ENCODE results near the gene NPPB. TPM values are rescaled to one million over a fixed set of nuclear protein-coding genes. Genes with fewer than 3 reads are reported as not detected.

The NPPB gene
- total and polyA plus RNA-seq, 9 of the 15 experiments (the other 6 are each of a cell fraction or from before 2014, with no cell fraction given): not detected

DNA sequence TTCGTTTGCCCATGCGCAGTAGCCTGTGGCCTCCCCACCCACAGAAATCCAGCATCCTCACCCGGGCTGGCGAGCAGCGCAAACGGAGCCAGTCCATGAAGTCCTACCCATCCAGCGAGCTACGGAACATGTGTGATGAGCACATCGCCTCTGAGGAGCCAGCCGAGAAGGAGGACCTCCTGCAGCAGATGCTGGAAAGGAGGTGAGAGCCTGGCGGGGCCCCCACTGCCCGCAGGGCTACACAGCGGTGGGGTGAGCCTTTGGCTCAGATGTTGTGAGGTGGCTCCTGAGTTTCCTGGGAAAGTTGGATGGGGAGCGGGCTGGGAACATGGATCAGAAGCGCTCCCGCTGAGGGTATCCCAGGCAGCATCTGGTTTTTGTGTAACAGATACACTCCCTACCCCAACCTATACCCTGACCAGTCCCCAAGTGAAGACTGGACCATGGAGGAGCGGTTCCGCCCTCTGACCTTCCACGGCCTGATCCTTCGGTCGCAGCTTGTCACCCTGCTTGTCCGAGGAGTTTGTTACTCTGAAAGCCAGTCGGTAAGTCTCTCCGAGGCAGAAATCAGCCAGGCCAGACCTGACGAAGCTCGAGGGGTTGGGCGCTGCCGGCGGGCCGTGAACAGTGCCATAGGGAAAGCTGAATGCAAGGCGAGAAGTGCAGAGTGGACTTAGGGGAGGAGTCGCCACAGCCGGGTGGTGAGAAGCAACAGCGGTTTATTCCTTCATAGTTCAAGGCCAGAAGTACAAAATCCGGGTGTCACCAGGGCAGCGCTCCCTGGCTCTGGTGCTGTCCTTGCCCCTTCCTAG lies 21.6 kb downstream of the NPPB start:
- Histone ChIP-seq H3K4me2 (ENCODE audit: insufficient read depth, low read length) (no peak overlapping the region), H3K27me3 (ENCODE audit: control insufficient read depth in 2 of 2, insufficient read depth in 2 of 2, low read length in 2 of 2) (no peaks in the 10 kb centered on the region), H2AFZ (ENCODE audit: low read depth, low read length) (no peak overlapping the region), H4K20me1 (replicated peaks; ENCODE audit: control insufficient read depth, insufficient read depth, low read length) (no peaks in the 10 kb centered on the region), H3K79me2 (ENCODE audit: control insufficient read depth, insufficient read depth, low read length) (no peaks in the 10 kb centered on the region), H3K36me3 (ENCODE audit: control insufficient read depth, insufficient read depth, low read length) (peaks cover 97% of the 10 kb centered on the region), H3K9ac (ENCODE audit: insufficient read depth in 1 of 2, low read depth in 2 of 2, low read length in 2 of 2) (peak overlapping the region in 1 of 2 experiments; percentile 18; a peak in 1 of 4 replicates), H3K9me3 (replicated peaks; ENCODE audit: control insufficient read depth, insufficient read depth, low read depth, low read length) (no peaks in the 10 kb centered on the region), H3K4me3 (no peak overlapping the region), H3K9me1 (ENCODE audit: control insufficient read depth, insufficient read depth, low read length) (no peaks in the 10 kb centered on the region), H3K27ac (ENCODE audit: extremely low read depth, low read depth, low read length) (no peak overlapping the region), H3K4me1 (replicated peaks in 1 of 2; ENCODE audit: control insufficient read depth in 2 of 2, insufficient read depth in 2 of 2, low read length in 2 of 2) (peaks cover 22 to 35% of the 10 kb centered on the region in 2 experiments)
- CTCF ChIA-PET (ENCODE audit: low intra/inter-chr PET ratio): interaction anchor here (4.7 kb wide), 1 partner anchor 57 kb away, joined by 93 read pairs; no protein-coding TSS in a partner anchor
- WGBS (ENCODE audit: insufficient coverage, low coverage, missing lambda C conversion rate): 88% methylated on average over 34 of the region's 36 CpGs
- BruUV-seq (replicated peaks): no TSS peak
- intact Hi-C loops (cut with micrococcal nuclease) (no loop called here), in situ Hi-C loops (cut with MboI) (no loop called here)
- POLR2A ChIA-PET: interaction anchor here (0.7 to 14.0 kb wide), 6 partner anchors 9 to 72 kb away, joined by 3 to 304 read pairs (median 4); no protein-coding TSS in a partner anchor
- no peak for DNase-seq (ENCODE audit: extremely low read depth in 1 of 4, low spot score in 3 of 4)
- TF ChIP-seq POLR2G (IDR thresholded peaks at IDR 0.05; ENCODE audit: low read depth, low read length) (0 out of 2 replicates have a peak, but pooled peaks have one; percentile 31), TEAD2 (tag; IDR thresholded peaks at IDR 0.05) (no peak), RBFOX2 (IDR thresholded peaks at IDR 0.05; ENCODE audit: low read depth, low read length) (0 out of 2 replicates have a peak, but pooled peaks have one; percentile 15)
- ATAC-seq: no peak
- no peak for FAIRE-seq

Data from K562 (cell line).